GM19193 (cell line): ENCODE data around the gene RANGAP1.

Experiments used
- POLR2A ChIP-seq: IDR thresholded peaks from 4 replicates; pipeline ENCODE4 v1.6.1; 2011; ENCODE audit not compliant: insufficient read depth, insufficient read length; ENCODE audit errors: extremely low read depth

RANGAP1 gene

DNA sequence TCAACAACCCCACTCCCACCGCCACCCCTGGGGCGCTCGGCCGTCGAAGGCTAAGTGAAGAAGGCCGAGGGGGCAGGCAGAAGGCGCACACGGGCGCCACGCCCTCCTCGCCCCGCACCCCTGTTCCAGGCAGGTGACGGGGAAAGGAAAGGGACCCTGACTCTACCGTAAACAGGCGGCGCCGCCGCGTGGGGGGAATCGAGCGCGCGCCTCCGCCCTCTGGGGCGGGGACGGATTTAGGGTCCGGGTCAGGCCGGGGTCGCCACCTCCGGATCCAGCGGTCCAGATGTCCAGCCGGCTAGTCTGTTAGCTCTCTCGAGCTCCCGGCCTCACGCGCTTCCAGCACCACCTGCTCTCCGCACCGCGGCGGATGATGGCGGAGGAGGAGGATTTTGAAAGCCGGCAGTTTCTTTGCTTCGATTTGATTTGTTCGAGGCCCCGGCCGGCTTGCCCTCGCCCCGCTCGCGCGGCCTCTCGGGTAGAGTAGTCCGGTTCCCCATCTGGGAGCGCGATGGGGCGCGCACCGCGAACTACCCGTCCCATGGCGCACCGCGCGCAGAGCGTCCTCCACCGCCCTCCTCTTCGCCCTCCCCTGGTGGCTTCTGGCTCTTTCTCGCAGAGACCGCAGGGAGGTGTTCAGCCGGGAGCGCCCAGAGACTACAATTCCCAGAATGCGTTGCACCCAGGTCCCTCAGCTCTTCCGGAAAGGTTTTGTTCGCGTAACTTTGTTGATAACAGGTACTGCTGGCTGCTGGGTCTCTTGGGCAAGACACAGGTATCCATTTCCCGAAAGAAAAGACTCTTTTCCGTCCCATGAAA lies at the start of gene RANGAP1:
Gene RANGAP1 (minus strand): TSS at position 368 of the 819 bp plus-strand sequence. CDS start 5,143 bp downstream, outside the sequence.
- TF ChIP-seq POLR2A: peak; percentile 86

- no peak for TF ChIP-seq POLR2A
Measured at GRCh38 chr22:41334951-41335635, 49.1 kb upstream of the RANGAP1 start.

DNA sequence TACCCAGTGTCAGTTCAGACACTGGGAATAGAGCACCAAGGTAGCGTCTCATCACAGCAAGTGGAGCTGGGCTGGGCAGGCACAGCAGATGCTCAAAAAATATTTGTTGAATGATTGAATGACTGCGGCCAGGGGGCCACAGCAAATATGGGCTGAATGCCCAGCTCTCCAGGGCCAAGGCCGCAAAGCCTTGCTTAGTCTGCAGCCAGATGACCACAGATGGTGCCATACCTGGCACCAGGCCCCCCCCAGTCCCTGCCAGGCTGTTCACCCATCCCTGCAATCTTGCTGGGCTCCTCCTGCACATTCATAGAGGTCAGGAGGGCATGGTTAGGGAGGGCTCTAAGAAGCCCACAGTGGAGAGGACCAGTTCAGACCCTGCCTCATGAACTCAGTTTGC lies 48.2 kb upstream of the RANGAP1 start:
- no peak for TF ChIP-seq POLR2A

- TF ChIP-seq POLR2A: no peak
Measured at GRCh38 chr22:41333806-41334205, 47.8 kb upstream of the RANGAP1 start.

DNA sequence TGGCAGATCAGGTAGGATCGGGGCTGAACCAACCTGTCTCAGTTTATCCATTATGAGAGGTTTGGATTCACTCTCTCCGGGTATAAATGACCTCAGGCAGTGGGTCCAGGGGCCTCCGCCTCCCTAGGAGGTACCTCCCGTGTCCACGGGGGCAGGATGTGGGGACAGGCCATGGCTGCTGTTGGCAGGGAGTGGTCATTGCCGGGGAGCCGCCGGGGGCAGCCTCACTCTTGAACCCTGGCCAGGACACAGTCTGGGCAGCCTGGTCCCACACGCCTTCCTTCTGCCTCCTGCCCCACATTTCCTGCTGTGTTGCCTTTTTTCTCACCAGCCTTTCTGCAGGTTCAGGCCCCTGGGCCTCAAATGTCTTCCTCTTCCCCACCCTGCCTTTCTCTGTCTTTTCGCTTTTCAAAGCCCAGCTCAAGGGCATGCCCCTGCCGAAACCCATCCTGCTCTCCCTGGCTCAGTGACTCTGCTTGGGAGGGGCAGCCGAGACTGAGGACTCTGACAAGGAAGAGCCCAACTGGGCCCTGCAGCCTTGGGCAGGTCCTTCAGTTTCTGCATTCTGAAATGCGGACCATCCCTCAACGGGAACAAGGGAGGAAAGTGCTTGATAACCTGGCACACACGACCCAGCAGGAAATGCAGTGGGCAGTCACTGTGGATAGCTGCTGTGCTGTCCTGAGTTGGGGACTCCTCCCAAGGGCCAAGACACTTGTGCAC lies 46.4 kb upstream of the RANGAP1 start:
- no peak for TF ChIP-seq POLR2A

GRCh38 chr22:41330169-41330568 lies 44.2 kb upstream of the RANGAP1 start:
- TF ChIP-seq POLR2A: no peak

GRCh38 chr22:41327124-41327523 lies 41.1 kb upstream of the RANGAP1 start:
- TF ChIP-seq POLR2A: no peak

DNA sequence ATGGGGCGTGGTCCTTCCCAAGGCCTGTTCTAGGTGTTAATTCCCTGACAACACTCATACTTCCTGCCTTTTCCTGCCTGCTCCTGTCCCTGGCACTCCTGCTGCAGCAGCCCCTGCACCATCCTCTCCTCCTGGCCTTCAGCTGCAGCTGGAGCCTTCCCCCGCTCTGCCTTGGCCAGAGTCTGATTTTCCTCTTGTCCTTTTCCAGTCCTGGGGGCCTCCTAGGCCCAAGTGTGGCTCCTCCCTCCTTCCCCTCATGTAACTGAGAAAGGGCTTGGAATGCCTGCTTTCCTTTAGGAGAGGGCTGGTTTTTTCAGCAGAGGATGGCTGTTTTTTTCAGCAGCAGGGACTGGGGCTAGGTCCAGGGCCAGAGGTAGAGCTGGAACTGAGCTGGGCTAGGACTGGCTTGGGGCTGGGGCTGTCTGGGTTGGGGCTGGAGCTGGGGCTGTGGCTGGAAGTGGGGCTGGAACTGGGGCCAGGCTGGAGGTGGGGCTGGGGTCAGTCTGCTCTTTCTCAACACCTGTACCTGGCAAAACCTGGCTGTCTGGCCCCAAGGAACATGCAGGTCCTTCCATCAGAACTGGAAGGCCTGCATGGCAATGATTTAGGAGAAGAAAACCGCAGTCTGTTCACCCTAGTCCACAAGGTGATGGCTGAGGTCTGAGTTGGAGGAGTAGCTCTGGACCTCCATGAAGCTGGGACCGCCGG lies 39.0 kb upstream of the RANGAP1 start:
- TF ChIP-seq POLR2A: no peak

- TF ChIP-seq POLR2A: no peak
Measured at GRCh38 chr22:41320416-41321240, 34.6 kb upstream of the RANGAP1 start.

DNA sequence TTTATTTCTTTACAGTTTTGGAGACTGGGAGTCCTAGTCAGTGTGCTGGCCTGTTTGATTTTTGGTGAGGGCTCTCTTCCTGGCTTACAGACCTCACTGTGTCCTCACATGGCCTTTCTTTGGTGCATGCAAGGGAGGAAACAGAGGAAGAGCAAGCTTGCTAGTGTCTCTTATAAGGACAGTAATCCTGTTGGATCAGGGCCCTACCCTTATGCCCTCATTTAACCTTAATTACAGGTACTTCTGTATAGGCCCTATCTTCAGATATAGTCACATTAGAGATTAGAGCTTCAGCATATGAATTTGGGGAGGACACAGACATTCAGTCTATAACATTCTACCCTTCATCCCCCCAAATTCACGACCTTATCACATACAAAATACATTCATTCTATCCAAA lies 29.6 kb upstream of the RANGAP1 start:
- TF ChIP-seq POLR2A: no peak

- TF ChIP-seq POLR2A: no peak
Measured at GRCh38 chr22:41314821-41315220, 28.8 kb upstream of the RANGAP1 start.

DNA sequence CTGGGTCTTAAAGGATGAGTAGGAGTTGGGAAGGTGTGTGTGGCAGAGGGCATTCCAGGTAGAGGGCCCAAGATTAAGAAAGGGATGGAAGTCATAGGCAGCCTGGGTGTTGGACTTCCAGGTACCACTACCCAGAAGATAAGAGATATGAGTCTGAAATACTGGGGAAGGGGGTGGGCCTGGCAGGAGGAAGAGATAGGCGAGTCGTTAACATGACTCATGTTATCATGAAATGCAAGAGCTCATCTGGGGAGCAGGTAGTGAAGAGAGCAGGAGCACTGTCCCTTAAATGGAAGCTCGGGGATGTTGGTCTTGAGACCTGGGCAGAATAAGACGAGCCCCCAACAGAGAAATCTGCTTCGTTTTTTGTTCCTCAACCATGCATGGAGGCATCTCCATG lies 25.5 kb upstream of the RANGAP1 start:
- TF ChIP-seq POLR2A: no peak

- no peak for TF ChIP-seq POLR2A
Measured at GRCh38 chr22:41310336-41310735, 24.3 kb upstream of the RANGAP1 start.

DNA sequence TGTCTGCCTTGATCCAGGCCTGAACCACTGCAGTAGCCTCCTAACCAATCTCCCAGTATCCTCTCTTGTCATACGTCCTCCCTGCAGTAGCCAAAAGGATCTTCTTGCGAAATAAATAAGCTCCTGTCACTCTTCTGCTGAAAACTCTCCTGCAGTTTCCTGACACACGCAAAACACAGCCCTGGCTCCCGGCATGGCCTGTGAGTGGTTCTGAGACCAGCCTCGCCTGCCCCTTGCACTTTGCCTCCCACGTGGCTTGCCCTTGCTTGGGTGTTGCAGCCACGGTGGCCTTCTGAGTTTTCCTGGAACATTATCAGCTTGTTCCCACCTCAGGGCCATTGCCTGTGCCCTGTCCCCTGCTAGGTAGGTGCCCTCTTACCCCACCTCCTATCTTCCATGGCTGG lies 22.6 kb upstream of the RANGAP1 start:
- no peak for TF ChIP-seq POLR2A
